Natural killer cell (primary cell): ENCODE data around the gene MOSPD3. TPM values are rescaled to one million over a fixed set of nuclear protein-coding genes. Genes with fewer than 3 reads are reported as not detected.

Experiments
- ATAC-seq, 3 donors: fragments of 150-1000 bp in 2 of 3; fragments of 200-7000 bp in 1 of 3; cut with Tn5 transposase; 1 replicate in 1 of 3; 2 replicates in 2 of 3; pipeline ENCODE4 v1.10.0; 2021; ENCODE audit warnings: mild to moderate bottlenecking in 2 of 3, moderate library complexity in 2 of 3
- DNase-seq, 2 donors: peaks; one replicate each; pipeline versions ENCODE4 v3.0.0 to v3.0.0-alpha.2; 2013 to 2021; ENCODE audit warnings: mixed read lengths in 1 of 2
- H3K27ac ChIP-seq: one replicate; pipeline ENCODE4 v1.5.1; 2013; ENCODE audit warnings: mild to moderate bottlenecking, low read length
- H3K27me3 ChIP-seq: one replicate; pipeline ENCODE4 v1.6.1; 2013; ENCODE audit warnings: low read length; ENCODE audit not compliant: control insufficient read depth, insufficient read depth
- H3K36me3 ChIP-seq: one replicate; pipeline ENCODE4 v1.6.1; 2013; ENCODE audit warnings: low read length; ENCODE audit not compliant: control insufficient read depth, insufficient read depth
- H3K4me1 ChIP-seq: one replicate; pipeline ENCODE4 v1.6.1; 2013; ENCODE audit warnings: low read length; ENCODE audit not compliant: control insufficient read depth, insufficient read depth
- H3K4me3 ChIP-seq: one replicate; pipeline ENCODE4 v1.5.1; 2013; ENCODE audit warnings: low read length
- H3K9me3 ChIP-seq: one replicate; pipeline ENCODE4 v1.6.1; 2013; ENCODE audit warnings: low read length; ENCODE audit not compliant: control insufficient read depth, insufficient read depth
- H3K27ac Mint-ChIP-seq, 2 donors: one replicate each; pipeline ENCODE4 v1.8.0; 2022; ENCODE audit warnings: mild to moderate bottlenecking in 2 of 2, mixed read lengths in 2 of 2, moderate library complexity in 1 of 2
- H3K27me3 Mint-ChIP-seq, 2 donors: one replicate each; pipeline ENCODE4 v1.8.0; 2022; ENCODE audit warnings: low read depth in 2 of 2, mixed read lengths in 2 of 2
- H3K36me3 Mint-ChIP-seq: one replicate; pipeline ENCODE4 v1.8.0; 2022; ENCODE audit warnings: mixed read lengths
- H3K4me1 Mint-ChIP-seq, 2 donors: one replicate each; pipeline ENCODE4 v1.8.0; 2022; ENCODE audit warnings: mixed read lengths in 2 of 2
- H3K4me3 Mint-ChIP-seq: one replicate; pipeline ENCODE4 v1.8.0; 2022; ENCODE audit warnings: mild to moderate bottlenecking, moderate library complexity, mixed read lengths
- H3K9me3 Mint-ChIP-seq, 2 donors: one replicate each; pipeline ENCODE4 v1.8.0; 2022; ENCODE audit warnings: mixed read lengths in 2 of 2
- CTCF ChIP-seq: fragments of 200-600 bp; IDR thresholded peaks from one replicate; pipeline ENCODE4 v1.8.0; 2022; ENCODE audit warnings: antibody characterized with exemption
- WGBS: methylation state at CpG from one replicate; pipeline ENCODE4 v1.1.7; 2013; ENCODE audit warnings: missing lambda C conversion rate; ENCODE audit not compliant: insufficient coverage; 5-methylcytosine and 5-hydroxymethylcytosine counted together
- intact Hi-C: fragments of 100-400 bp; cut with micrococcal nuclease; formaldehyde crosslinking; loops from one replicate; pipeline ENCODE4 v1.14.2; 2022
- total RNA-seq, 4 donors: library from RNA; stranded (reverse); fragments of 120-200 nt in 1 of 4; gene quantifications; one replicate each; pipeline versions ENCODE4 v1.2.3 to v1.2.4, GENCODE V29; 2013 to 2022

MOSPD3 gene
- total RNA-seq, 3 donors from 2014 or later (not counting 1 experiment from before 2014, with no cell fraction given) = 14.5 to 15.9 (median 15.5) TPM

GRCh38 chr7:100595188-100595587 is 17.2 kb upstream of the MOSPD3 start:
- WGBS = 99% methylated on average over 4 of the region's 7 CpGs
- intact Hi-C loops = no loop called here
- H3K36me3 Mint-ChIP-seq = no peaks in the 10 kb centered on the region

GRCh38 chr7:100598425-100598824 is 13.9 kb upstream of the MOSPD3 start:
- H3K9me3 ChIP-seq = no peaks in the 10 kb centered on the region
- H3K27me3 ChIP-seq = no peaks in the 10 kb centered on the region
- no peak for ATAC-seq
- H3K27ac ChIP-seq = no peak overlapping the region
- 86% methylated on average over 4 of the region's 4 CpGs for WGBS
- no peak for DNase-seq
- H3K4me1 ChIP-seq = peaks cover 10% of the 10 kb centered on the region
- no peaks in the 10 kb centered on the region for H3K9me3 Mint-ChIP-seq
- no peak for TF ChIP-seq CTCF
- H3K27me3 Mint-ChIP-seq = no peaks in the 10 kb centered on the region
- H3K36me3 Mint-ChIP-seq = no peaks in the 10 kb centered on the region
- intact Hi-C loops = no loop called here
- no peak overlapping the region for H3K27ac Mint-ChIP-seq
- peaks cover 0 to 7% of the 10 kb centered on the region in 2 donors for H3K4me1 Mint-ChIP-seq
- no peak overlapping the region for H3K4me3 Mint-ChIP-seq
- no peaks in the 10 kb centered on the region for H3K36me3 ChIP-seq
- H3K4me3 ChIP-seq = no peak overlapping the region

More at GRCh38 chr7:100595188-100595587, 17.2 kb upstream of the MOSPD3 start:
- Mint-ChIP-seq H3K9me3 (no peaks in the 10 kb centered on the region), H3K4me1 (peaks cover 0 to 5% of the 10 kb centered on the region in 2 donors), H3K27me3 (peaks cover 6 to 8% of the 10 kb centered on the region in 2 donors), H3K27ac (no peak overlapping the region), H3K4me3 (no peak overlapping the region)
- no peak for TF ChIP-seq CTCF
- H3K36me3 ChIP-seq = no peaks in the 10 kb centered on the region
- DNase-seq (no peak), ATAC-seq (no peak)
- H3K27ac ChIP-seq = no peak overlapping the region
- H3K4me1 ChIP-seq = peaks cover 3% of the 10 kb centered on the region
- no peaks in the 10 kb centered on the region for H3K9me3 ChIP-seq
- H3K27me3 ChIP-seq = no peaks in the 10 kb centered on the region
- H3K4me3 ChIP-seq = no peak overlapping the region

- 78% methylated on average over 16 of the region's 18 CpGs for WGBS
- Histone ChIP-seq H3K27me3 (no peaks in the 10 kb centered on the region), H3K36me3 (no peaks in the 10 kb centered on the region), H3K4me1 (peaks cover 22% of the 10 kb centered on the region), H3K27ac (no peak overlapping the region), H3K4me3 (no peak overlapping the region), H3K9me3 (no peaks in the 10 kb centered on the region)
- Mint-ChIP-seq H3K9me3 (no peaks in the 10 kb centered on the region), H3K27ac (no peak overlapping the region), H3K4me1 (peaks cover 9 to 20% of the 10 kb centered on the region in 2 donors), H3K4me3 (no peak overlapping the region), H3K27me3 (no peaks in the 10 kb centered on the region), H3K36me3 (no peaks in the 10 kb centered on the region)
- DNase-seq = no peak
- TF ChIP-seq CTCF = no peak
- intact Hi-C loops = loop anchor here (5.0 kb wide), 1 partner anchor 92 kb away; the partner anchor contains the start of gene GIGYF1
- no peak for ATAC-seq
These were observed 12.2 kb upstream of the MOSPD3 start for GRCh38 chr7:100599911-100600729.
